IMR-90 (cell line): ENCODE results near the gene CAMTA1. TPM values are rescaled to one million over a fixed set of nuclear protein-coding genes. Genes with fewer than 3 reads are reported as not detected.

Experiments used
- ATAC-seq: fragments of 200-7000 bp; cut with Tn5 transposase; 2 replicates; pipeline ENCODE4 v1.9.1; 2020; ENCODE audit warnings: low read depth, mild to moderate bottlenecking, moderate library complexity
- BruUV-seq: library from RNA; stranded (reverse); fragments of 400-500 nt; replicated peaks from 2 replicates; lab custom pipeline; 2021; lab: Mats Ljungman, UMichigan
- CTCF ChIA-PET: fragments of 300-600 bp; formaldehyde crosslinking; extraction: SDS; loops from one replicate; lab custom pipeline; 2021; ENCODE audit warnings: antibody characterized with exemption; lab: Yijun Ruan, JAX
- POLR2A ChIA-PET: fragments of 300-600 bp; sonication (Branson Sonifier 250); formaldehyde crosslinking; loops from one replicate; lab custom pipeline; 2022; ENCODE audit warnings: antibody characterized with exemption; ENCODE audit not compliant: unreplicated experiment; lab: Charles Lee
- DNase-seq: peaks from one replicate; pipeline ENCODE4 v3.0.0; 2013
- H2AFZ ChIP-seq: replicated peaks from 2 replicates; pipeline ENCODE3; 2013; ENCODE audit warnings: low read length, mild to moderate bottlenecking; ENCODE audit not compliant: poor library complexity
- H2AK5ac ChIP-seq: 2 replicates; pipeline ENCODE4 v1.6.1; 2013; ENCODE audit warnings: low read depth, low read length, inconsistent platforms
- H2AK9ac ChIP-seq: replicated peaks from 2 replicates; pipeline ENCODE3; 2013; ENCODE audit warnings: mild to moderate bottlenecking, low read depth, low read length, moderate library complexity; ENCODE audit not compliant: poor library complexity
- H2BK120ac ChIP-seq: 2 replicates; pipeline ENCODE4 v1.6.1; 2013; ENCODE audit warnings: low read depth, low read length, inconsistent platforms
- H2BK15ac ChIP-seq: 3 replicates; pipeline ENCODE4 v1.6.1; 2013; ENCODE audit warnings: low read depth, low read length, inconsistent platforms
- H2BK20ac ChIP-seq: 2 replicates; pipeline ENCODE4 v1.6.1; 2013; ENCODE audit warnings: low read depth, mild to moderate bottlenecking, inconsistent platforms, low read length, moderate library complexity
- H2BK5ac ChIP-seq: 2 replicates; pipeline ENCODE4 v1.6.1; 2013; ENCODE audit warnings: mild to moderate bottlenecking, low read depth, low read length, inconsistent platforms; ENCODE audit not compliant: poor library complexity, severe bottlenecking
- H3K14ac ChIP-seq: replicated peaks from 2 replicates; pipeline ENCODE4 v1.6.1; 2013; ENCODE audit warnings: low read depth, low read length, inconsistent platforms
- H3K18ac ChIP-seq: 2 replicates; pipeline ENCODE4 v1.6.1; 2013; ENCODE audit warnings: low read depth, low read length, control low read depth
- H3K23ac ChIP-seq: 2 replicates; pipeline ENCODE4 v1.6.1; 2013; ENCODE audit warnings: low read depth, low read length, inconsistent platforms
- H3K27ac ChIP-seq: 2 replicates; pipeline ENCODE4 v1.5.1; 2013; ENCODE audit warnings: mild to moderate bottlenecking, control low read depth, low read length; ENCODE audit not compliant: insufficient read depth
- H3K27me3 ChIP-seq: 2 replicates; pipeline ENCODE4 v1.6.1; 2013; ENCODE audit warnings: low read length; ENCODE audit not compliant: control insufficient read depth, insufficient read depth
- H3K36me3 ChIP-seq: 2 replicates; pipeline ENCODE4 v1.6.1; 2013; ENCODE audit warnings: low read length, mixed read lengths; ENCODE audit not compliant: control insufficient read depth, insufficient read depth
- H3K4ac ChIP-seq: 2 replicates; pipeline ENCODE4 v1.6.1; 2013; ENCODE audit warnings: low read depth, low read length, inconsistent platforms
- H3K4me1 ChIP-seq: 2 replicates; pipeline ENCODE4 v1.6.1; 2013; ENCODE audit warnings: low read length, mixed read lengths; ENCODE audit not compliant: control insufficient read depth, insufficient read depth
- H3K4me2 ChIP-seq: 2 replicates; pipeline ENCODE4 v1.6.1; 2013; ENCODE audit warnings: low read depth, mild to moderate bottlenecking, control low read depth, low read length, moderate library complexity
- H3K4me3 ChIP-seq: 2 replicates; pipeline ENCODE4 v1.5.1; 2013; ENCODE audit warnings: low read depth, mild to moderate bottlenecking, control low read depth, low read length, moderate library complexity; ENCODE audit not compliant: insufficient read depth
- H3K56ac ChIP-seq: 2 replicates; pipeline ENCODE4 v1.6.1; 2013; ENCODE audit warnings: low read length, inconsistent platforms; ENCODE audit not compliant: insufficient read depth; ENCODE audit errors: extremely low read depth
- H3K79me1 ChIP-seq, 2 experiments: 2 replicates each; pipeline ENCODE4 v1.6.1; 2013; ENCODE audit warnings: low read length in 2 of 2, inconsistent platforms in 1 of 2, low read depth in 1 of 2
- H3K9ac ChIP-seq: 2 replicates; pipeline ENCODE4 v1.6.1; 2013; ENCODE audit warnings: low read depth, low read length, control low read depth
- H3K9me1 ChIP-seq: 2 replicates; pipeline ENCODE4 v1.6.1; 2013; ENCODE audit warnings: low read length, inconsistent platforms; ENCODE audit not compliant: insufficient read depth
- H3K9me3 ChIP-seq: 2 replicates; pipeline ENCODE4 v1.6.1; 2013; ENCODE audit warnings: low read length; ENCODE audit not compliant: control insufficient read depth, insufficient read depth
- H4K20me1 ChIP-seq: 2 replicates; pipeline ENCODE4 v1.6.1; 2013; ENCODE audit warnings: low read length, inconsistent platforms; ENCODE audit not compliant: insufficient read depth
- H4K5ac ChIP-seq: 2 replicates; pipeline ENCODE4 v1.6.1; 2013; ENCODE audit warnings: mild to moderate bottlenecking, low read depth, low read length, control low read depth
- H4K8ac ChIP-seq, 2 experiments: 2 replicates each; pipeline ENCODE4 v1.6.1; 2013; ENCODE audit warnings: low read depth in 2 of 2, low read length in 2 of 2, control low read depth in 1 of 2, inconsistent platforms in 1 of 2
- H4K91ac ChIP-seq: 2 replicates; pipeline ENCODE4 v1.6.1; 2013; ENCODE audit warnings: low read depth, low read length, inconsistent platforms; ENCODE audit not compliant: insufficient read depth
- BHLHE40 ChIP-seq: fragments of 150-350 bp; IDR thresholded peaks from 2 replicates; pipeline ENCODE4 v1.6.1; 2016; ENCODE audit warnings: mild to moderate bottlenecking, low read depth, low read length
- CEBPB ChIP-seq: IDR thresholded peaks from 2 replicates; pipeline ENCODE4 v1.6.1; 2012; ENCODE audit warnings: low read depth, low read length, improper control_type of control experiment
- CTCF ChIP-seq: conservative IDR thresholded peaks from 2 replicates; pipeline ENCODE4 v1.5.1; 2012; ENCODE audit warnings: mild to moderate bottlenecking, low read depth, low read length, improper control_type of control experiment
- MAFK ChIP-seq: IDR thresholded peaks from 2 replicates; pipeline ENCODE4 v1.6.1; 2012; ENCODE audit warnings: low read depth, low read length, improper control_type of control experiment
- MAZ ChIP-seq: IDR thresholded peaks from 2 replicates; pipeline ENCODE4 v1.6.1; 2012; ENCODE audit warnings: low read depth, mild to moderate bottlenecking, low read length, improper control_type of control experiment, moderate library complexity, borderline replicate concordance
- NFE2L2 ChIP-seq: fragments of 150-350 bp; IDR thresholded peaks from 2 replicates; pipeline ENCODE4 v1.6.1; 2016; ENCODE audit warnings: low read depth, mild to moderate bottlenecking, low read length
- RCOR1 ChIP-seq: IDR thresholded peaks from 2 replicates; pipeline ENCODE4 v1.6.1; 2012; ENCODE audit warnings: mild to moderate bottlenecking, low read length, improper control_type of control experiment; ENCODE audit not compliant: insufficient replicate concordance
- RFX5 ChIP-seq: IDR thresholded peaks from 2 replicates; pipeline ENCODE4 v1.8.0; 2012; ENCODE audit warnings: low read depth, mild to moderate bottlenecking, low read length, moderate library complexity
- SMC3 ChIP-seq: fragments of 150-350 bp; IDR thresholded peaks from 2 replicates; pipeline ENCODE4 v1.6.1; 2016; ENCODE audit warnings: low read depth, mild to moderate bottlenecking, antibody characterized with exemption, low read length, moderate library complexity
- USF2 ChIP-seq: fragments of 150-350 bp; IDR thresholded peaks from 2 replicates; pipeline ENCODE4 v1.6.1; 2017; ENCODE audit warnings: mild to moderate bottlenecking, antibody characterized with exemption, low read length, low read depth
- WGBS, 2 experiments: methylation state at CpG; one replicate each; pipeline versions ENCODE4 v1.1.5 to v1.1.7; 2013; ENCODE audit warnings: missing lambda C conversion rate in 2 of 2; ENCODE audit not compliant: insufficient read length in 1 of 2; ENCODE audit errors: extremely low coverage in 2 of 2; 5-methylcytosine and 5-hydroxymethylcytosine counted together
- dilution Hi-C: fragments of 300-500 bp; cut with HindIII; formaldehyde crosslinking; loops from one replicate; pipeline ENCODE4 v1.14.3; 2018; ENCODE audit warnings: low sequenced_read_pairs; ENCODE audit not compliant: unreplicated experiment
- in situ Hi-C: fragments of 300-500 bp; cut with MboI; formaldehyde crosslinking; loops from 3 replicates; pipeline ENCODE4 v1.14.3; 2019; ENCODE audit warnings: low sequenced_read_pairs, inconsistent platforms, mixed read lengths
- intact Hi-C: fragments of 100-400 bp; cut with micrococcal nuclease; formaldehyde crosslinking; loops from 2 replicates; pipeline ENCODE4 v1.10.0; 2022
- polyA plus RNA-seq, 3 experiments: library from polyadenylated mRNA; depleted of rRNA; stranded (reverse); fragments of >200 nt; gene quantifications; 2 replicates each; pipeline ENCODE4 v1.2.3, GENCODE V29; 2012; ENCODE audit warnings: low replicate concordance in 1 of 3
- total RNA-seq: library from RNA; depleted of rRNA; stranded (reverse); fragments of >200 nt; gene quantifications from 2 replicates; pipeline ENCODE4 v1.2.3, GENCODE V29; 2012

Gene CAMTA1
- total and polyA plus RNA-seq, 2 of the 4 experiments (the other 2 are of a cell fraction): 35.5 to 74.3 TPM

GRCh38 chr1:7652515-7653098 is 867.4 kb downstream of the CAMTA1 start:
- H2BK15ac ChIP-seq: no peak overlapping the region
- H3K4me2 ChIP-seq: no peak overlapping the region
- no peak overlapping the region for H2BK5ac ChIP-seq
- no peak overlapping the region for H2AFZ ChIP-seq
- no peaks in the 10 kb centered on the region for H3K9me3 ChIP-seq
- H3K79me1 ChIP-seq: no peaks in the 10 kb centered on the region
- no peak overlapping the region for H3K27ac ChIP-seq
- no peak overlapping the region for H2BK20ac ChIP-seq
- no peaks in the 10 kb centered on the region for H3K4me1 ChIP-seq
- ATAC-seq: no peak
- peak overlapping the region; percentile 37 for H2AK9ac ChIP-seq
- BruUV-seq: no TSS peak
- ChIA-PET CTCF (no interaction called here), POLR2A (no interaction called here)
- TF ChIP-seq MAZ: no peak
- TF ChIP-seq USF2: no peak
- TF ChIP-seq SMC3: no peak
- no peak for TF ChIP-seq NFE2L2
- TF ChIP-seq RCOR1: no peak
- no peak for TF ChIP-seq RFX5
- no peak for TF ChIP-seq BHLHE40
- TF ChIP-seq CTCF: no peak
- no peak for TF ChIP-seq CEBPB
- TF ChIP-seq MAFK: no peak
- WGBS, 2 experiments: 76% methylated on average over 5 of the region's 12 CpGs; no CpG with 5 or more reads in 1 of the 2 experiments
- H4K91ac ChIP-seq: no peak overlapping the region
- no peak overlapping the region for H3K23ac ChIP-seq
- no peak overlapping the region for H3K4ac ChIP-seq
- no peak overlapping the region for H3K56ac ChIP-seq
- H2AK5ac ChIP-seq: no peak overlapping the region
- H3K14ac ChIP-seq: no peak overlapping the region
- no peak overlapping the region for H4K5ac ChIP-seq
- H4K20me1 ChIP-seq: no peaks in the 10 kb centered on the region
- in situ Hi-C loops (loop anchor here (25.0 kb wide), 1 partner anchor 660 kb away; the partner anchor contains the start of gene SLC45A1), dilution Hi-C loops (no loop called here), intact Hi-C loops (no loop called here)
- H3K4me3 ChIP-seq: no peak overlapping the region
- no peak overlapping the region for H3K18ac ChIP-seq
- peaks cover 27% of the 10 kb centered on the region; the same call in 1 of the 2 replicates for H3K27me3 ChIP-seq
- no peak for DNase-seq
- no peaks in the 10 kb centered on the region for H3K9me1 ChIP-seq
- no peaks in the 10 kb centered on the region for H3K36me3 ChIP-seq
- H4K8ac ChIP-seq: no peak overlapping the region
- no peak overlapping the region for H2BK120ac ChIP-seq
- H3K9ac ChIP-seq: no peak overlapping the region
